22Rv1 (cell line): ENCODE measurements around the gene CHAT.

ENCODE experiments used
- CTCF ChIP-seq: fragments of 450-650 bp; IDR thresholded peaks from 2 replicates; pipeline ENCODE4 v1.5.1; 2017; ENCODE audit warnings: mild to moderate bottlenecking
- ZFX ChIP-seq: fragments of 450-650 bp; IDR thresholded peaks from 2 replicates; pipeline ENCODE4 v1.6.1; 2017; ENCODE audit warnings: antibody characterized with exemption, borderline replicate concordance

- TF ChIP-seq CTCF (no peak), ZFX (no peak)
These were observed 2.7 kb downstream of the CHAT start for GRCh38 chr10:49616421-49617101.
